SK-N-SH treated with all-trans-retinoic acid at 6 μM for 48 hours (cell line): ENCODE data around the gene RALGAPA1.

Source experiments
- ATAC-seq: fragments of 200-7000 bp; cut with Tn5 transposase; 3 replicates; pipeline ENCODE4 v1.9.1; 2020; ENCODE audit warnings: mild to moderate bottlenecking, moderate library complexity
- ARNTL ChIP-seq: fragments of 450-650 bp; formaldehyde crosslinking; IDR thresholded peaks from 2 replicates; pipeline ENCODE4 v1.5.0; 2020; ENCODE audit warnings: low read depth, mild to moderate bottlenecking, moderate library complexity, borderline replicate concordance
- BACH2 ChIP-seq: fragments of 250-450 bp; sonication (Bioruptor Pico); IDR thresholded peaks from 2 replicates; pipeline ENCODE4 v1.9.0; 2021; ENCODE audit warnings: mild to moderate bottlenecking, borderline replicate concordance
- CSRNP3 ChIP-seq: fragments of 250-450 bp; sonication (Bioruptor Pico); IDR thresholded peaks from 2 replicates; pipeline ENCODE4 v1.5.1; 2021; ENCODE audit warnings: mild to moderate bottlenecking, moderate library complexity
- GLIS3 ChIP-seq: fragments of 250-450 bp; sonication (Bioruptor Pico); IDR thresholded peaks from 2 replicates; pipeline ENCODE4 v1.5.0; 2020; ENCODE audit warnings: mild to moderate bottlenecking, moderate library complexity
- ISL1 ChIP-seq: fragments of 250-450 bp; sonication (Bioruptor Pico); IDR thresholded peaks from 2 replicates; pipeline ENCODE4 v2.1.2; 2022; ENCODE audit warnings: mild to moderate bottlenecking, moderate library complexity
- OSR1 ChIP-seq: fragments of 250-450 bp; sonication (Bioruptor Pico); IDR thresholded peaks from 2 replicates; pipeline ENCODE4 v1.8.0; 2022; ENCODE audit warnings: moderate library complexity, mild to moderate bottlenecking, inconsistent platforms
- PATZ1 ChIP-seq: fragments of 250-450 bp; sonication (Bioruptor Pico); IDR thresholded peaks from 2 replicates; pipeline ENCODE4 v1.8.0; 2020; ENCODE audit warnings: mild to moderate bottlenecking, moderate library complexity, borderline replicate concordance
- POU6F1 ChIP-seq: fragments of 250-450 bp; sonication (Bioruptor Pico); IDR thresholded peaks from 2 replicates; pipeline ENCODE4 v1.8.0; 2021; ENCODE audit warnings: low read depth, mild to moderate bottlenecking, moderate library complexity, borderline replicate concordance
- PPARA ChIP-seq: fragments of 250-450 bp; sonication (Bioruptor Pico); IDR thresholded peaks from 2 replicates; pipeline ENCODE4 v1.5.0; 2020; ENCODE audit warnings: mild to moderate bottlenecking, borderline replicate concordance
- SNAI2 ChIP-seq: fragments of 250-450 bp; sonication (Bioruptor Pico); IDR thresholded peaks from 2 replicates; pipeline ENCODE4 v1.5.0; 2020; ENCODE audit warnings: mild to moderate bottlenecking, moderate library complexity
- TSHZ2 ChIP-seq: fragments of 250-450 bp; sonication (Bioruptor Pico); IDR thresholded peaks from 2 replicates; pipeline ENCODE4 v1.5.0; 2020; ENCODE audit warnings: mild to moderate bottlenecking, moderate library complexity
- ZC3H10 ChIP-seq: fragments of 250-450 bp; sonication (Bioruptor Pico); IDR thresholded peaks from 2 replicates; pipeline ENCODE4 v1.5.1; 2021; ENCODE audit warnings: mild to moderate bottlenecking, moderate library complexity
- ZFP3 ChIP-seq: fragments of 250-450 bp; sonication (Bioruptor Pico); IDR thresholded peaks from 2 replicates; pipeline ENCODE4 v1.5.0; 2020; ENCODE audit warnings: mild to moderate bottlenecking, moderate library complexity
- ZFP30 ChIP-seq: fragments of 450-650 bp; formaldehyde crosslinking; IDR thresholded peaks from 2 replicates; pipeline ENCODE4 v1.5.0; 2022; ENCODE audit warnings: mild to moderate bottlenecking, moderate library complexity

RALGAPA1 gene

GRCh38 chr14:35503646-35504045, 305.4 kb downstream of the RALGAPA1 start (continued):
- TF ChIP-seq PATZ1 (CRISPR knock-in tag): no peak
- TF ChIP-seq, all 23 proteins: peak for 0

- TF ChIP-seq ZFP3 (CRISPR knock-in tag) (no peak), ISL1 (CRISPR knock-in tag) (no peak), POU6F1 (no peak), ZC3H10 (no peak), GLIS3 (CRISPR knock-in tag) (no peak), OSR1 (CRISPR knock-in tag) (no peak)
- TF ChIP-seq, all 23 proteins: peak for 0
- ATAC-seq: no peak
Measured at GRCh38 chr14:35499180-35499579, 309.9 kb downstream of the RALGAPA1 start.

- no peak for ATAC-seq
- no peak for TF ChIP-seq BACH2 (CRISPR knock-in tag)
Measured at GRCh38 chr14:35495278-35495677, 313.8 kb downstream of the RALGAPA1 start.

GRCh38 chr14:35492569-35493014, 316.5 kb downstream of the RALGAPA1 start:
- ATAC-seq: no peak
- no peak for TF ChIP-seq PPARA (CRISPR knock-in tag)
- no peak for TF ChIP-seq ZFP30 (CRISPR knock-in tag)
- no peak for TF ChIP-seq SNAI2 (CRISPR knock-in tag)
- TF ChIP-seq TSHZ2 (CRISPR knock-in tag): no peak
- TF ChIP-seq CSRNP3: no peak
- TF ChIP-seq GLIS3 (CRISPR knock-in tag): no peak
- TF ChIP-seq ARNTL (CRISPR knock-in tag): no peak
